HG02840 (cell line): ENCODE data around the gene MRPS26.
A peak's percentile ranks its signal among the peaks of the same experiment; 100 is the strongest.
"Not testable (repeated sequence)": the region's sequence is repeated elsewhere in the genome, so short reads cannot be mapped to it uniquely, and the experiment has no call there.

ENCODE experiments used
- ATAC-seq: cut with Tn5 transposase; IDR thresholded peaks from one replicate; pipeline ENCODE4 v1.9.1; 2021; ENCODE audit warnings: mild to moderate bottlenecking, moderate library complexity, moderate number of reproducible peaks; ENCODE audit not compliant: unreplicated experiment, low FRiP score

The MRPS26 gene

GRCh38 chr20:3041854-3042409, 3.9 kb upstream of the MRPS26 start:
- ATAC-seq: no peak

- no peak for ATAC-seq
Observed at GRCh38 chr20:3042625-3043024, 3.2 kb upstream of the MRPS26 start.

GRCh38 chr20:3043322-3043721, 2.5 kb upstream of the MRPS26 start, which contains the start of gene GNRH2:
TSS of gene GNRH2 (plus strand) at chr20:3043622. CDS start at chr20:3044415, 793 bp downstream.
- ATAC-seq: no peak

GRCh38 chr20:3044336-3044965, 1.4 kb upstream of the MRPS26 start:
- ATAC-seq: no peak

- peak; percentile 45 for ATAC-seq
Observed at GRCh38 chr20:3045042-3045815, 623 bp upstream of the MRPS26 start.

- ATAC-seq: no peak
Observed at GRCh38 chr20:3046677-3047462, 1.0 kb downstream of the MRPS26 start.

- no peak for ATAC-seq
Observed at GRCh38 chr20:3047486-3048419, 1.9 kb downstream of the MRPS26 start.

GRCh38 chr20:3051385-3052019, 5.7 kb downstream of the MRPS26 start:
- no peak for ATAC-seq

GRCh38 chr20:3059489-3059888, 13.6 kb downstream of the MRPS26 start:
- no peak for ATAC-seq

- not testable (repeated sequence) for ATAC-seq
Observed at GRCh38 chr20:3064119-3064518, 18.3 kb downstream of the MRPS26 start.

GRCh38 chr20:3067139-3068014, 21.5 kb downstream of the MRPS26 start:
- ATAC-seq: no peak

- no peak for ATAC-seq
Observed at GRCh38 chr20:3068075-3068474, 22.2 kb downstream of the MRPS26 start.

GRCh38 chr20:3068986-3069900, 23.4 kb downstream of the MRPS26 start:
- ATAC-seq: no peak

GRCh38 chr20:3070725-3071124, 24.9 kb downstream of the MRPS26 start:
- no peak for ATAC-seq

- ATAC-seq: no peak
Observed at GRCh38 chr20:3071266-3071609, 25.4 kb downstream of the MRPS26 start.

- no peak for ATAC-seq
Observed at GRCh38 chr20:3071610-3072529, 26.0 kb downstream of the MRPS26 start, which contains the start of gene OXT. TSS of gene OXT (plus strand) at chr20:3071620. CDS start at chr20:3071656, 36 bp downstream.
